HEK293T (cell line): ENCODE data around the gene CTNNBIP1.

Experiments used
- CTCF ChIA-PET: fragments of 350-600 bp; formaldehyde crosslinking; extraction: SDS; loops from one replicate; lab custom pipeline; 2021; ENCODE audit warnings: antibody characterized with exemption, inconsistent platforms; lab: Yijun Ruan, JAX
- POLR2A ChIA-PET: fragments of 350-600 bp; formaldehyde crosslinking; extraction: SDS; loops from one replicate; lab custom pipeline; 2020; ENCODE audit warnings: antibody characterized with exemption, inconsistent platforms; lab: Yijun Ruan, JAX
- DNase-seq: peaks from one replicate; pipeline ENCODE4 v3.0.0; 2012; ENCODE audit warnings: mixed read lengths; ENCODE audit errors: extremely low spot score
- ARNT ChIP-seq: fragments of 450-650 bp; IDR thresholded peaks from 2 replicates; pipeline ENCODE4 v1.6.1; 2017; ENCODE audit warnings: mild to moderate bottlenecking
- BHLHE40 ChIP-seq: fragments of 450-650 bp; IDR thresholded peaks from 2 replicates; pipeline ENCODE4 v1.6.1; 2016; ENCODE audit warnings: mild to moderate bottlenecking, moderate library complexity, borderline replicate concordance
- CTBP1 ChIP-seq: fragments of 450-650 bp; IDR thresholded peaks from 2 replicates; pipeline ENCODE4 v1.6.1; 2016; ENCODE audit warnings: borderline replicate concordance
- ELF4 ChIP-seq: fragments of 450-650 bp; IDR thresholded peaks from 2 replicates; pipeline ENCODE4 v1.6.1; 2017; ENCODE audit warnings: antibody characterized with exemption
- FOXA1 ChIP-seq: fragments of 450-650 bp; IDR thresholded peaks from 2 replicates; pipeline ENCODE4 v1.6.1; 2016; ENCODE audit warnings: mild to moderate bottlenecking
- FOXK2 ChIP-seq: fragments of 450-650 bp; IDR thresholded peaks from 2 replicates; pipeline ENCODE4 v1.6.1; 2016; ENCODE audit warnings: mild to moderate bottlenecking
- FOXM1 ChIP-seq: fragments of 450-650 bp; IDR thresholded peaks from 2 replicates; pipeline ENCODE4 v1.6.1; 2017; ENCODE audit warnings: mild to moderate bottlenecking, borderline replicate concordance
- HDGF ChIP-seq: fragments of 450-650 bp; IDR thresholded peaks from 2 replicates; pipeline ENCODE4 v1.6.1; 2017; ENCODE audit warnings: antibody characterized with exemption, borderline replicate concordance
- L3MBTL2 ChIP-seq: fragments of 450-650 bp; conservative IDR thresholded peaks from 2 replicates; pipeline ENCODE4 v1.6.1; 2016; ENCODE audit warnings: mild to moderate bottlenecking
- LEF1 ChIP-seq: fragments of 450-650 bp; IDR thresholded peaks from 2 replicates; pipeline ENCODE4 v1.6.1; 2017; ENCODE audit warnings: mild to moderate bottlenecking, borderline replicate concordance
- NFRKB ChIP-seq: fragments of 450-650 bp; IDR thresholded peaks from 2 replicates; pipeline ENCODE4 v1.6.1; 2016; ENCODE audit warnings: mild to moderate bottlenecking, moderate library complexity
- SP1 ChIP-seq: fragments of 450-650 bp; IDR thresholded peaks from 2 replicates; pipeline ENCODE4 v1.6.1; 2017
- SUZ12 ChIP-seq: fragments of 450-650 bp; IDR thresholded peaks from 2 replicates; pipeline ENCODE4 v1.6.1; 2016; ENCODE audit warnings: mild to moderate bottlenecking
- TARDBP ChIP-seq: fragments of 450-650 bp; IDR thresholded peaks from 2 replicates; pipeline ENCODE4 v1.6.1; 2016
- ZNF384 ChIP-seq: fragments of 450-650 bp; IDR thresholded peaks from 2 replicates; pipeline ENCODE4 v1.6.1; 2016
- TF ChIP-seq, protein P1 (sequence below): fragments of 450-650 bp; IDR thresholded peaks from 2 replicates; pipeline ENCODE4 v1.6.1; 2016

CTNNBIP1 gene

DNA sequence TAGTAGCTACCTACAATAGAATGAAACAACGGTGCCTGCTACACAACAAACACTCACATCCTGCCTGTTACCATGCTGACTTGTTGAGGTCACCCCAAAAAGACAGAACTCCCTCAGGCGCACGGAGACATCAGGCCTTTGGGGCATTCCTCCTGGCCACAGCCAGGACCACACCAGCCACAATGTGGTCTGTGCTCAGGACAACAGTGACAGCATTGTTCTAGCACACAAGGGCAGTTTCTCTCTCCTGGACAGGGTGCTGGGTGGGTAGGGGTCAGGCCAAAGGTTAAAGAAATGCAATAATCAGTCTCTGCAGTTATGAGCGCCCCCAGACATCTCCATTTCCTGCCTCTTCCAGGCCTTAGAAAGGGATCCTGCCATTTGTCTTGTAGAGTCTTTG, 39.5 kb downstream of the CTNNBIP1 start:
- CTCF ChIA-PET, result no interaction called here
- POLR2A ChIA-PET, result no interaction called here
- TF ChIP-seq L3MBTL2 (no peak), BHLHE40 (no peak), NFRKB (no peak), ELF4 (no peak), FOXK2 (no peak), ARNT (no peak), SUZ12 (no peak), LEF1 (no peak), CTBP1 (no peak), FOXM1 (no peak), ZNF384 (no peak), TARDBP (no peak), HDGF (no peak), SP1 (no peak), FOXA1 (no peak)
- TF ChIP-seq, protein P1, sequence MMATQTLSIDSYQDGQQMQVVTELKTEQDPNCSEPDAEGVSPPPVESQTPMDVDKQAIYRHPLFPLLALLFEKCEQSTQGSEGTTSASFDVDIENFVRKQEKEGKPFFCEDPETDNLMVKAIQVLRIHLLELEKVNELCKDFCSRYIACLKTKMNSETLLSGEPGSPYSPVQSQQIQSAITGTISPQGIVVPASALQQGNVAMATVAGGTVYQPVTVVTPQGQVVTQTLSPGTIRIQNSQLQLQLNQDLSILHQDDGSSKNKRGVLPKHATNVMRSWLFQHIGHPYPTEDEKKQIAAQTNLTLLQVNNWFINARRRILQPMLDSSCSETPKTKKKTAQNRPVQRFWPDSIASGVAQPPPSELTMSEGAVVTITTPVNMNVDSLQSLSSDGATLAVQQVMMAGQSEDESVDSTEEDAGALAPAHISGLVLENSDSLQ, result no peak
- DNase-seq, result no peak

DNA sequence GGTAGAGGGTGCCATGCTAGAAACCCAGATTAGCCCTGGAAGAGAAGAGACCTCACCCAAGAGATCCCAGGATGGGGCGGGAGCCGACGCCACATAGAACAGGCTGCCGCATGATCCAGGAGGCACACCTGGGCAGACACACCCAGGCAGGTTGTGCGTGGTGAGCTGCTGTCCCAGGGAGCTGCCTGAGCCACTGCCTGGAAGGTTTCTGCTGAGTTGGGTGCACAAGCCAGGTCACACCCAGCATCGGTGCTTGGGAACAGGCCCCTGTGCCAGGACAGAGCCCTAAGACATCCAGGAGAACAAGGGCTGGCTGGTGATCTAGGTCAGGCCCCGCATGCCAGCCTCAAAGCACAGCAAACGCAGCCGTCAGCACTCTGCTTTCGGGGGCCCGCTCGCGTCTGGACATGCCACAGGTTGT, 40.2 kb downstream of the CTNNBIP1 start:
- CTCF ChIA-PET, result interaction anchor here (0.9 kb wide), 1 partner anchor 11 kb away, joined by 4 read pairs; no protein-coding TSS in a partner anchor

DNA sequence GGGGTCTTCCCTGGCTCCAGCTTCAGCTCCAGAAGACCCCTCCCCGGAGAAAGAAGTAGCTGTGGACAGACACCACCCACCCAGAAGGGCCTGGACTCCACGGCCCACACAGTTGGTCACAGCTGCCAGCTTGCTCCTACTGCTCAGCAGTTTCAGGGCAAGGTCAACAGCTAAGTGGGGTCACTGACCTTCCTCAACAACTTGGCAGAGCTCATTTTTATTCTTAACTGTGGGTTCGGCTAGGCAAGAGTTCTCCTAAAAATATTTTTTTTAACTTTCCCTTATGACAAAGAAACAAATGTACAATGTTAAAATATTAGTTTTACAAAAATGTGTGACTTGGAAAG, 41.9 kb downstream of the CTNNBIP1 start:
- POLR2A ChIA-PET, result no interaction called here
- CTCF ChIA-PET, result interaction anchor here (0.6 to 1.9 kb wide), 6 partner anchors 62 to 87 kb away, joined by 3 to 10 read pairs (median 4); no protein-coding TSS in a partner anchor
- TF ChIP-seq SUZ12 (no peak), FOXA1 (no peak), ZNF384 (no peak), L3MBTL2 (no peak), LEF1 (no peak), FOXM1 (no peak), SP1 (no peak), NFRKB (no peak)
- TF ChIP-seq, protein P1, result no peak
- no peak for DNase-seq

More for the DNA sequence above, 40.2 kb downstream of the CTNNBIP1 start:
- no peak for DNase-seq
- TF ChIP-seq ZNF384 (no peak), FOXK2 (no peak), FOXA1 (no peak), ARNT (no peak), BHLHE40 (no peak), SP1 (no peak), FOXM1 (no peak), HDGF (no peak), NFRKB (no peak)
- TF ChIP-seq, protein P1, result no peak
- POLR2A ChIA-PET, result no interaction called here

DNA sequence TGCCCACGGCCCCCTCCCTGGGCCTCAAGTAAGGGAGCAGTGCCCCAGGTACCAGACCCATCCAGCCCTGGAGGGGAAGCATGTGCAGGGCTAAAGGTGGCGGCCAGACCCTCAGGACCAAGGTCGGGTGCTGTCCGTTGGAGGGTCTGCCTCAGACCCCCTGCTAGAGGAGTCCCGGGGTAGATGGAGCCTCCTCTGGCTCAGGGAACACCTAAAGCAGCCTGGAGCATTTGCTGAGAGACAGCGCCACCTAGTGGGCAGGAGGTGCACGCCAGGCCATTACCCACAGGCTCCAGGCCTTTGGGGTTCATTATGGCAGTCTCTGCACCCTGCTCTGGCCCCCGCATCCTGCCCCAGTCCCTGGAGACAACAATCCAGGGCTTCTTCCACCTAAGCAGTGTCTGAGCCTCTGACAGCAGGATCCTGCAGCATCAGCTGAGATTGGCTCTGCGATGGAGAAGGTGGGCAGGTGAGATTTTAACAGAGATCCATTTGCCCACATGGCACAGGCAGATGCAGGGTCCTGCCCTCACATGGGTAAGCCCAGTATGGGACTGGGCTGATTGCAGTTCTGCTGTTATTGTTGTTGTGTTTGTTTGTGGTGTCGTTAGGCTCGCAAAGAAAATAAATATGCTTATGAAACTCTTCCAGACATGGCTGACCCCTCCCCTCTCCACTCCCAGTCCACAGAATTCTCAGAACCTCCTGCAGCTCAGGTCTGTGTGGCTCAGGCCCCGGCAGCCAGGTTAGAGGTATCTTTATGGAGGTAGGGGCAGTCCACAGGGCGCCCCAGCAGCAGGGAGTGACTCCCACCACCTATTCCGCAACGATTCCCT, 42.4 kb downstream of the CTNNBIP1 start:
- CTCF ChIA-PET, result interaction anchor here (0.7 to 1.9 kb wide), 6 partner anchors 62 to 86 kb away, joined by 3 to 16 read pairs (median 5); no protein-coding TSS in a partner anchor
- TF ChIP-seq HDGF (no peak), CTBP1 (no peak), ARNT (no peak), NFRKB (no peak), L3MBTL2 (no peak), ZNF384 (no peak)
- TF ChIP-seq, protein P1, result no peak
- DNase-seq, result peak; percentile 87
- POLR2A ChIA-PET, result no interaction called here

DNA sequence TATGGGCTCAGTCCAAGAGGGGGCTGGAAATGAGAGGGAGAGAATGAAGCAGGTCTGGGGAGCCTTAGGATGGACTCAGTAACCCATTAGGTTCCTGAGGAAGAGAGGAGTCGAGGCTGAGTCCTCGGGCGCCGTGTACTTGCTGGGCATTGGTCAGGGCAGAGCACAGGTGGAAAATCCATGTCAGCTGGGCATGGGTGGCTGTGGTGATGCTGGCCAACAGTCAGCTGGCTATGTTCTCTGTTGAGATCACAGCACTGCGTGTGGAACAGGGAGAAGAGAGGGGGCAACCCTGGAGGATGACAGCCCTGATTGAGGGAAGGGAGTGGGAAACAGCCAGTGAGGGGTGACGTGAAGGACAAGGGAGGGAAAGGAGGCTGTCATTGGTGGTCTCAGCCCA, 43.2 kb downstream of the CTNNBIP1 start:
- TF ChIP-seq NFRKB, result no peak
- TF ChIP-seq SP1, result no peak
- TF ChIP-seq ARNT, result no peak
- no peak for TF ChIP-seq FOXA1
- TF ChIP-seq FOXM1, result no peak
- POLR2A ChIA-PET, result no interaction called here
- CTCF ChIA-PET, result interaction anchor here (1.9 kb wide), 1 partner anchor 82 kb away, joined by 16 read pairs; no protein-coding TSS in a partner anchor
- no peak for DNase-seq
